GM06990 (cell line): ENCODE results near the gene SPACA9.

ENCODE experiments used
- DNase-seq: peaks from one replicate; pipeline ENCODE4 v3.0.0-alpha.2; 2011; ENCODE audit not compliant: insufficient read length; ENCODE audit errors: extremely low read depth
- H3K27me3 ChIP-seq: replicated peaks from 2 replicates; pipeline ENCODE4 v1.6.0; 2011; ENCODE audit warnings: low read length; ENCODE audit not compliant: control insufficient read depth, insufficient read depth
- H3K36me3 ChIP-seq: 2 replicates; pipeline ENCODE4 v1.5.1; 2011; ENCODE audit warnings: low read length; ENCODE audit not compliant: control insufficient read depth, insufficient read depth
- H3K4me3 ChIP-seq: replicated peaks from 2 replicates; pipeline ENCODE4 v1.5.1; 2011; ENCODE audit warnings: low read depth, mild to moderate bottlenecking, control low read depth, low read length
- CTCF ChIP-seq: IDR thresholded peaks from 2 replicates; pipeline ENCODE4 v1.5.1; 2011; ENCODE audit warnings: low read length, control low read depth, mild to moderate bottlenecking, inconsistent platforms; ENCODE audit not compliant: insufficient read depth, poor library complexity, severe bottlenecking

Gene SPACA9

GRCh38 chr9:132857616-132858342 lies 20.9 kb upstream of the SPACA9 start:
- DNase-seq = no peak
- H3K4me3 ChIP-seq = no peak overlapping the region
- no peak for TF ChIP-seq CTCF
- H3K27me3 ChIP-seq = no peaks in the 10 kb centered on the region
- no peaks in the 10 kb centered on the region for H3K36me3 ChIP-seq

DNA sequence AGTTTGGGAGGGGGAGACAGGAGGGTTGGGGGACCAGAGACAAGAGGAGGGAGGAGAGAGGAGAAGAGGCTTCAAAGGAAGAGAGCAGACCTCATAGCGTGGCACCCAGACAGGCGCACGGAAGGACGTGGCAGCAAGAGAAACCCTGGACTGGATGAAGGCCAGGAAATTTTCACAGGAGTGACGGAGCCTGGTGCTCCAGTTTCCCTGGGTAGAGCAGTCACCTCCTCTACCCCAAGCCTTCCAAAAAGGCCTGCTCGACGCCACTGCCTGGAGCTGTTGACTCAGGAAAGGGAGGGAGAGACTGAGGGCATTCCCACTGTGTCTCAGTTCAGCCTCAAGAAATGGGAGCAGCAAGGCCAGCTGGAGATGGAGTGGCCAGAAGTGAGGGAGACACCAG lies 19.9 kb upstream of the SPACA9 start:
- DNase-seq = no peak
- Histone ChIP-seq H3K36me3 (no peaks in the 10 kb centered on the region), H3K27me3 (no peaks in the 10 kb centered on the region), H3K4me3 (no peak overlapping the region)
- TF ChIP-seq CTCF = no peak

DNA sequence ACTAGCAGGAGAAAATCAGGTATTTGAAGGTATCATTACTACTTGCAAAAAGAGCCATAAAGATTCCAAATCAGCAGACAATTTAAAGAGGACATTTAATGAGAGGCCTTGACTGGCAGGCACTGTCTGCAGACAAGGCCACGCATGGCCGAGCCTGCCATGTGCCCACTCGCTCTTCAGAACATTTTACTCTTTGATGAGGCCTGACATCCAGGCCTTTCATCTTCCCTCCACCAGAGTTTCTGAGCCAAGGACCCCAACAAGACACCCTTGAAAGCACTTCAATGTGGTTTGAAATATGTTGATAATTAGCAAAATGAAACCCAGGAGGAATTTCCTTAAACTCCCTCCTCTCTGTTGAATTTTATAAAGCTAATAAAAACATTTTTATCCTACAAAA lies 17.0 kb upstream of the SPACA9 start:
- TF ChIP-seq CTCF = no peak
- Histone ChIP-seq H3K36me3 (no peaks in the 10 kb centered on the region), H3K4me3 (no peak overlapping the region), H3K27me3 (no peaks in the 10 kb centered on the region; the same call in 1 of the 2 replicates)
- no peak for DNase-seq

GRCh38 chr9:132862533-132862932 lies 16.2 kb upstream of the SPACA9 start:
- H3K27me3 ChIP-seq = no peaks in the 10 kb centered on the region; the same call in 1 of the 2 replicates
- DNase-seq = no peak
- no peaks in the 10 kb centered on the region for H3K36me3 ChIP-seq
- no peak overlapping the region for H3K4me3 ChIP-seq
- no peak for TF ChIP-seq CTCF

DNA sequence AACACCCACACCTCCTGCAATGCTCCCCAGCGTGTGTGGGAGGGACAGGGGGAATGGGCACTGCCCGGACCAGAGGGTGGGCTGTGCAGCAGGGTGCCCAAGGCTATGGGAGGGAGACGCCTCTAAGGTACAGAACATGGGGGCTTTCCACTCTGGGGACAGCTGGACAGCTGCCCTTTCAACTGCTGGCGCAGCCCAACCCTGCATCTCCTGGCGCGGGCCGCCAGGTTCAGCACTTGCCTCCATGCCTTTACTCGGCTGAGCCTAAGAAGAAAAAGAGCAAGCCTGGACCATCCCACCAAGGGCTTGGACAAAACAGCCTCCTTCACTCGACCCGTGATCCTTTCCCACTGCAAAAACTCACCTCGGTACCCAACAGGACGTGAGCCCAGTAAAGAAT lies 15.6 kb upstream of the SPACA9 start:
- no peak overlapping the region for H3K4me3 ChIP-seq
- H3K27me3 ChIP-seq = no peaks in the 10 kb centered on the region; the same call in 1 of the 2 replicates
- TF ChIP-seq CTCF = no peak
- no peak for DNase-seq
- H3K36me3 ChIP-seq = no peaks in the 10 kb centered on the region
